ENCODE measurements around the gene SLC25A12. TPM values are rescaled to one million over a fixed set of nuclear protein-coding genes. Genes with fewer than 3 reads are reported as not detected.

The SLC25A12 gene
- total and polyA plus RNA-seq, 10 of the 15 experiments (the other 5 are each of a cell fraction or from before 2014, with no cell fraction given): 20.9 to 50.0 (median 33.0) TPM

DNA sequence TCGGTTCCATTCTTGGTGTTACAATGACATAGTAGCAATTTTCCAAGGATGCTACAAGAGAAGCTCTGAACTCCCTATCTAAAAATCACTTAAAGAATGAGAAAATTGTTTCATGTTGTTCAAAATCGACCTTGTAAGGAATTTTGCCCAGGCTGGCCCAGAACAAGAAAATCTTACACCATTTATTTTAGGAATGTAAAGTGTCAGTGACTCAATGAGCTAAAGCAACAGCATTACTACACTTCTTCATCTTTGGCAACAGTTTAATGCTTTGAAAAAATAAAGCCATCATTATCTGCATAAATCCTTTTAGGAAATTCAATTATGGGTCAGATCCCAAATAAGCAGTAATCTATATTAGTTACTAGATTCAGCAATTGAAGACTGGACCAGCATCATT, 38.6 kb downstream of the SLC25A12 start (continued):
- TF ChIP-seq, protein P1, sequence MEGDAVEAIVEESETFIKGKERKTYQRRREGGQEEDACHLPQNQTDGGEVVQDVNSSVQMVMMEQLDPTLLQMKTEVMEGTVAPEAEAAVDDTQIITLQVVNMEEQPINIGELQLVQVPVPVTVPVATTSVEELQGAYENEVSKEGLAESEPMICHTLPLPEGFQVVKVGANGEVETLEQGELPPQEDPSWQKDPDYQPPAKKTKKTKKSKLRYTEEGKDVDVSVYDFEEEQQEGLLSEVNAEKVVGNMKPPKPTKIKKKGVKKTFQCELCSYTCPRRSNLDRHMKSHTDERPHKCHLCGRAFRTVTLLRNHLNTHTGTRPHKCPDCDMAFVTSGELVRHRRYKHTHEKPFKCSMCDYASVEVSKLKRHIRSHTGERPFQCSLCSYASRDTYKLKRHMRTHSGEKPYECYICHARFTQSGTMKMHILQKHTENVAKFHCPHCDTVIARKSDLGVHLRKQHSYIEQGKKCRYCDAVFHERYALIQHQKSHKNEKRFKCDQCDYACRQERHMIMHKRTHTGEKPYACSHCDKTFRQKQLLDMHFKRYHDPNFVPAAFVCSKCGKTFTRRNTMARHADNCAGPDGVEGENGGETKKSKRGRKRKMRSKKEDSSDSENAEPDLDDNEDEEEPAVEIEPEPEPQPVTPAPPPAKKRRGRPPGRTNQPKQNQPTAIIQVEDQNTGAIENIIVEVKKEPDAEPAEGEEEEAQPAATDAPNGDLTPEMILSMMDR (IDR thresholded peaks at IDR 0.05 in 2 of 3, conservative IDR thresholded peaks at IDR 0.05 in 1 of 3; ENCODE audit: control insufficient read depth in 2 of 3, extremely low read depth in 1 of 3, insufficient read depth in 1 of 3, low read depth in 3 of 3, low read length in 3 of 3): no peak
- no peak for TF ChIP-seq TCF7 (IDR thresholded peaks at IDR 0.05; ENCODE audit: borderline replicate concordance)
- no peak for TF ChIP-seq RAD51 (IDR thresholded peaks at IDR 0.05)
- TF ChIP-seq, protein P2, sequence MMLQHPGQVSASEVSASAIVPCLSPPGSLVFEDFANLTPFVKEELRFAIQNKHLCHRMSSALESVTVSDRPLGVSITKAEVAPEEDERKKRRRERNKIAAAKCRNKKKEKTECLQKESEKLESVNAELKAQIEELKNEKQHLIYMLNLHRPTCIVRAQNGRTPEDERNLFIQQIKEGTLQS (IDR thresholded peaks at IDR 0.05; ENCODE audit: borderline replicate concordance, extremely low read depth, low read depth, low read length): no peak
- no peak for TF ChIP-seq ZNF217 (IDR thresholded peaks at IDR 0.05)
- TF ChIP-seq, protein P3, sequence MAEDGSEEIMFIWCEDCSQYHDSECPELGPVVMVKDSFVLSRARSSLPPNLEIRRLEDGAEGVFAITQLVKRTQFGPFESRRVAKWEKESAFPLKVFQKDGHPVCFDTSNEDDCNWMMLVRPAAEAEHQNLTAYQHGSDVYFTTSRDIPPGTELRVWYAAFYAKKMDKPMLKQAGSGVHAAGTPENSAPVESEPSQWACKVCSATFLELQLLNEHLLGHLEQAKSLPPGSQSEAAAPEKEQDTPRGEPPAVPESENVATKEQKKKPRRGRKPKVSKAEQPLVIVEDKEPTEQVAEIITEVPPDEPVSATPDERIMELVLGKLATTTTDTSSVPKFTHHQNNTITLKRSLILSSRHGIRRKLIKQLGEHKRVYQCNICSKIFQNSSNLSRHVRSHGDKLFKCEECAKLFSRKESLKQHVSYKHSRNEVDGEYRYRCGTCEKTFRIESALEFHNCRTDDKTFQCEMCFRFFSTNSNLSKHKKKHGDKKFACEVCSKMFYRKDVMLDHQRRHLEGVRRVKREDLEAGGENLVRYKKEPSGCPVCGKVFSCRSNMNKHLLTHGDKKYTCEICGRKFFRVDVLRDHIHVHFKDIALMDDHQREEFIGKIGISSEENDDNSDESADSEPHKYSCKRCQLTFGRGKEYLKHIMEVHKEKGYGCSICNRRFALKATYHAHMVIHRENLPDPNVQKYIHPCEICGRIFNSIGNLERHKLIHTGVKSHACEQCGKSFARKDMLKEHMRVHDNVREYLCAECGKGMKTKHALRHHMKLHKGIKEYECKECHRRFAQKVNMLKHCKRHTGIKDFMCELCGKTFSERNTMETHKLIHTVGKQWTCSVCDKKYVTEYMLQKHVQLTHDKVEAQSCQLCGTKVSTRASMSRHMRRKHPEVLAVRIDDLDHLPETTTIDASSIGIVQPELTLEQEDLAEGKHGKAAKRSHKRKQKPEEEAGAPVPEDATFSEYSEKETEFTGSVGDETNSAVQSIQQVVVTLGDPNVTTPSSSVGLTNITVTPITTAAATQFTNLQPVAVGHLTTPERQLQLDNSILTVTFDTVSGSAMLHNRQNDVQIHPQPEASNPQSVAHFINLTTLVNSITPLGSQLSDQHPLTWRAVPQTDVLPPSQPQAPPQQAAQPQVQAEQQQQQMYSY (CRISPR knock-in tag; IDR thresholded peaks at IDR 0.05): no peak
- no peak for TF ChIP-seq ZBED1 (IDR thresholded peaks at IDR 0.05; ENCODE audit: borderline replicate concordance)
- no peak for TF ChIP-seq CBFB (IDR thresholded peaks at IDR 0.05; ENCODE audit: low read depth)
- no peak for TF ChIP-seq ATF7 (IDR thresholded peaks at IDR 0.05; ENCODE audit: low read depth)
